ENCODE data around the gene SGK1.

DNA sequence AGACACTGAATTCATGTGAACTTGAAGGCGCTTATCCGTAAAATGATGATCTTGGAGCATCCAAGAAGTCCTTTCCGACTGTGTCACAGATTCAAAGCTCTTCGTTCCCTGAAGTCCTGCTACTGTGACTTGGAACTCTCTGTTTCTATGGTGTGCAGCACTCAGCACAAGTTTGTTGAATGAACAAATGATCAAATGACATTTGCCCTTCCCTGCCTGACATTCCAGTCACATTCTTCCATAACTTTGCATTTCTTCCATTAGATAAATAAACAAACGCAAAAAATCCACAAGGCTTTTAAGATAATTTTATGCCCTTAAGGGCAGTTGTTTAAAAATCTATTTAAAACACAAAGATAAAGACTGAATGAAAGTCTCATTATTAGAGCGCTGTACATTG lies 39.9 kb downstream of the SGK1 start:
- TF ChIP-seq HDGF (IDR thresholded peaks at IDR 0.05; ENCODE audit: borderline replicate concordance) (no peak), FOXM1 (IDR thresholded peaks at IDR 0.05; ENCODE audit: borderline replicate concordance) (no peak), FOXK2 (IDR thresholded peaks at IDR 0.05) (no peak), FOXA1 (IDR thresholded peaks at IDR 0.05) (no peak), TARDBP (IDR thresholded peaks at IDR 0.05) (no peak), SP1 (IDR thresholded peaks at IDR 0.05) (no peak), SUZ12 (IDR thresholded peaks at IDR 0.05) (no peak), CTBP1 (IDR thresholded peaks at IDR 0.05; ENCODE audit: borderline replicate concordance) (no peak), ZNF384 (IDR thresholded peaks at IDR 0.05) (no peak), BHLHE40 (IDR thresholded peaks at IDR 0.05; ENCODE audit: borderline replicate concordance) (no peak)

Data from HEK293T (cell line).